ENCODE data around the gene GTPBP1.

GTPBP1 gene

DNA sequence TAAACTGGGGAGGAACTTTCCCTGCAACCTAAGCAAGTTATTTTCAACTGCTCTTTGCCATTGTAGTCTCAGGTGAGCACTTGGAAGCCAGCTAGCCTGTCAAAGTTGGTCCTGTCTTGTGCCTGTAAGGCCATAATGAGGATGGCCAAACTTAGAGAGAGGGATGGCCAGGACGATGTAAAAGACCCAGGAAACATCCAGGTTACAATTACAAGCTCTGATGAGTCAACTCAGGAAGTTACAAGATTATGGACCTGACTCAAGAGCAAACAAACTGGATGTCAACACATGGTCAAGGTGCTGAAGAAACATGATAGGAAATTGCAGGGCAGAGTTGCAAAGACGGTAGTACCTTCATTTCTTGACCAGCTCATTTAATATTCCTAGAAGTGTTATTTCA, 1.6 kb downstream of the GTPBP1 start:
- H2AK5ac ChIP-seq (ENCODE audit: low read length) = no peak overlapping the region
- H3K56ac ChIP-seq (ENCODE audit: low read length) = peak overlapping the region; percentile 38
- peak overlapping the region; percentile 82 for H3K9ac ChIP-seq (ENCODE audit: low read length)
- H3K27me3 ChIP-seq (ENCODE audit: insufficient read depth, low read length, poor library complexity) = no peaks in the 10 kb centered on the region
- H2BK5ac ChIP-seq (ENCODE audit: low read length) = no peak overlapping the region
- H4K5ac ChIP-seq (ENCODE audit: low read length) = no peak overlapping the region
- H3K36me3 ChIP-seq (ENCODE audit: control insufficient read depth, insufficient read depth, low read length) = no peaks in the 10 kb centered on the region
- peaks cover 13% of the 10 kb centered on the region for H3K79me1 ChIP-seq (ENCODE audit: low read length)
- H2BK15ac ChIP-seq (replicated peaks; ENCODE audit: low read depth) = no peak overlapping the region
- H3K4ac ChIP-seq (ENCODE audit: low read depth, low read length) = no peak overlapping the region
- peaks cover 18% of the 10 kb centered on the region for H3K4me1 ChIP-seq (ENCODE audit: control insufficient read depth, low read depth, low read length)
- H3K4me2 ChIP-seq (ENCODE audit: low read length) = peak overlapping the region; percentile 25
- no peak overlapping the region for H3K18ac ChIP-seq (ENCODE audit: low read length)
- H3K27ac ChIP-seq (ENCODE audit: low read depth, low read length) = no peak overlapping the region
- no peak overlapping the region for H3K23ac ChIP-seq (ENCODE audit: low read length)
- peaks cover 47% of the 10 kb centered on the region for H3K79me2 ChIP-seq (ENCODE audit: control insufficient read depth, insufficient read depth, low read length)
- H2BK120ac ChIP-seq (ENCODE audit: low read depth, low read length) = no peak overlapping the region
- no CpG with 5 or more reads among the region's 2 CpGs for WGBS (ENCODE audit: extremely low coverage, insufficient coverage, low lambda C conversion rate)
- H3K4me3 ChIP-seq (ENCODE audit: low read length) = no peak overlapping the region
- no peak overlapping the region for H4K8ac ChIP-seq (ENCODE audit: low read depth, low read length)
- peak; percentile 55 for DNase-seq

DNA sequence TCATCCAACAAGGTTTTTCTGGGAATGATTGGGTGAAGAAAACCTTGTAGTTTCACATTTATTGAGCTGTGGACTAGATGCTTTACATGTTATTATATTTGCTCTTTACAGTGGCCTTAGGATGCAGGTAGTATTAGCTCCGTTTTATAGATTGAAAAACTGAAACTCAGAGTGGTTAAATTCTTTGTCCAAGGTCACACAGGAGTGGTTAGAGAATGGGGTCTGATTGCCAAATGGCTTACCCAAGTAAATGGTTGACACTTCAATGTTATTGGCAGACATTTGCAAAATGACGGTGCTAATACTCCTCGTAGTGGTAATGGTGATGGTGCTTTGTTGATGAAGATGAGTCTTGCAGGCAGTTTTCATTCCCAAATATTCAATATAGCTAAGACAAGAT, 2.2 kb downstream of the GTPBP1 start:
- DNase-seq = no peak
- H3K23ac ChIP-seq (ENCODE audit: low read length) = no peak overlapping the region
- H3K79me2 ChIP-seq (ENCODE audit: control insufficient read depth, insufficient read depth, low read length) = peaks cover 53% of the 10 kb centered on the region
- peaks cover 23% of the 10 kb centered on the region for H3K4me1 ChIP-seq (ENCODE audit: control insufficient read depth, low read depth, low read length)
- H3K27ac ChIP-seq (ENCODE audit: low read depth, low read length) = no peak overlapping the region
- H3K4me3 ChIP-seq (ENCODE audit: low read length) = no peak overlapping the region
- H3K36me3 ChIP-seq (ENCODE audit: control insufficient read depth, insufficient read depth, low read length) = no peaks in the 10 kb centered on the region
- H3K56ac ChIP-seq (ENCODE audit: low read length) = no peak overlapping the region
- H2BK120ac ChIP-seq (ENCODE audit: low read depth, low read length) = no peak overlapping the region
- H3K9ac ChIP-seq (ENCODE audit: low read length) = no peak overlapping the region
- no peak overlapping the region for H4K8ac ChIP-seq (ENCODE audit: low read depth, low read length)
- no peak overlapping the region for H2BK5ac ChIP-seq (ENCODE audit: low read length)
- no peaks in the 10 kb centered on the region for H3K27me3 ChIP-seq (ENCODE audit: insufficient read depth, low read length, poor library complexity)
- H2BK15ac ChIP-seq (replicated peaks; ENCODE audit: low read depth) = no peak overlapping the region
- no peak overlapping the region for H4K5ac ChIP-seq (ENCODE audit: low read length)
- WGBS (ENCODE audit: extremely low coverage, insufficient coverage, low lambda C conversion rate) = no CpG with 5 or more reads among the region's 3 CpGs
- no peak overlapping the region for H3K18ac ChIP-seq (ENCODE audit: low read length)
- H3K4me2 ChIP-seq (ENCODE audit: low read length) = no peak overlapping the region
- H3K4ac ChIP-seq (ENCODE audit: low read depth, low read length) = no peak overlapping the region
- no peak overlapping the region for H2AK5ac ChIP-seq (ENCODE audit: low read length)
- peaks cover 16% of the 10 kb centered on the region for H3K79me1 ChIP-seq (ENCODE audit: low read length)

DNA sequence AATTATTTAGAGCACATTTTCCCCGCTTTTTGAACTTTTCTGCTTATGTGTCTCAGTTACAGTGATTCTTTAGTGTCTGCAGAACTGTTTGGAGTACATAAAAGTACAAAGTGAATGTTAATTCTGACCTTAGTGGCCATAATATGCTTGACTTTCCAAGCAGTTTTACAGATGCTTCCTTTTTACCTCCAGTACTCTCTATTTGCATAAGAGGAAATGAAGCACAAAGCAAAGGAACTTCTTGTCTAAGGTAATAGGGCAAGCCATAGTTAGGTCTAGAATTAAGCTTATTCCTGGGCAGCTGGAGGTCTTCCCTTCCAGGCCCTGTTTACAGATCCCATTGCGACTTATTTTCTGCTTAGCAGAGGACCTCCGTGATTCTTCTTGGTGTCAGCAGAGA, 3.6 kb downstream of the GTPBP1 start:
- WGBS (ENCODE audit: extremely low coverage, insufficient coverage, low lambda C conversion rate) = no CpG with 5 or more reads among the region's 3 CpGs
- peaks cover 21% of the 10 kb centered on the region for H3K79me1 ChIP-seq (ENCODE audit: low read length)
- no peak overlapping the region for H3K4me3 ChIP-seq (ENCODE audit: low read length)

DNA sequence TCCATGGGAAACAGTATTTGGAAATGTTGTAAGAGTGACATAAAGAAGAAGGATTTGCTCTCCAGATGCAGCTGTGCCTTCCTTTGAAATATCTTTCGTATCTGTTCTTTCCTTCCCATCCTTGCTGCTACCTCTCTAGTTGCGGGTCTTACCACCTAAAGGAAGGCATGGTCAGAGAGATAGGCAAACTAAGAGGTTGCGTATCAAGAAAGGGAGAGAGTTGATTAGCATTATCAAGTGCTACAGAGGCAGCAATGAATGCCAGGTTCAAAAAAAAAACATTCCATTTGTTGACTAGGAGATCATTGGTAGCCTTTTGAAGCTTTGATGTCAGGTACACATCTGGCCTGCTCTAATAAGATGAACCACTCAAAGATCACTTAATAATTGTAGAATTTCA, 4.6 kb downstream of the GTPBP1 start:
- H3K79me2 ChIP-seq (ENCODE audit: control insufficient read depth, insufficient read depth, low read length) = peaks cover 75% of the 10 kb centered on the region
- H3K36me3 ChIP-seq (ENCODE audit: control insufficient read depth, insufficient read depth, low read length) = no peaks in the 10 kb centered on the region
- no peak overlapping the region for H2BK120ac ChIP-seq (ENCODE audit: low read depth, low read length)
- H3K27me3 ChIP-seq (ENCODE audit: insufficient read depth, low read length, poor library complexity) = no peaks in the 10 kb centered on the region
- H2BK5ac ChIP-seq (ENCODE audit: low read length) = no peak overlapping the region
- H3K4ac ChIP-seq (ENCODE audit: low read depth, low read length) = no peak overlapping the region
- H3K4me1 ChIP-seq (ENCODE audit: control insufficient read depth, low read depth, low read length) = peaks cover 37% of the 10 kb centered on the region
- H3K18ac ChIP-seq (ENCODE audit: low read length) = no peak overlapping the region
- H2BK15ac ChIP-seq (replicated peaks; ENCODE audit: low read depth) = no peak overlapping the region
- H3K4me3 ChIP-seq (ENCODE audit: low read length) = no peak overlapping the region
- H3K79me1 ChIP-seq (ENCODE audit: low read length) = peaks cover 31% of the 10 kb centered on the region
- H3K56ac ChIP-seq (ENCODE audit: low read length) = no peak overlapping the region
- H4K8ac ChIP-seq (ENCODE audit: low read depth, low read length) = no peak overlapping the region
- no peak overlapping the region for H2AK5ac ChIP-seq (ENCODE audit: low read length)
- no peak overlapping the region for H3K27ac ChIP-seq (ENCODE audit: low read depth, low read length)
- no CpG with 5 or more reads among the region's 3 CpGs for WGBS (ENCODE audit: extremely low coverage, insufficient coverage, low lambda C conversion rate)
- no peak overlapping the region for H4K5ac ChIP-seq (ENCODE audit: low read length)
- no peak overlapping the region for H3K23ac ChIP-seq (ENCODE audit: low read length)
- H3K9ac ChIP-seq (ENCODE audit: low read length) = no peak overlapping the region
- DNase-seq = no peak
- no peak overlapping the region for H3K4me2 ChIP-seq (ENCODE audit: low read length)

More for the DNA sequence above, 3.6 kb downstream of the GTPBP1 start:
- Histone ChIP-seq H2BK5ac (ENCODE audit: low read length) (no peak overlapping the region), H3K23ac (ENCODE audit: low read length) (no peak overlapping the region), H3K9ac (ENCODE audit: low read length) (no peak overlapping the region), H3K56ac (ENCODE audit: low read length) (peak overlapping the region; percentile 26), H3K27ac (ENCODE audit: low read depth, low read length) (no peak overlapping the region), H3K4me2 (ENCODE audit: low read length) (no peak overlapping the region), H2BK15ac (replicated peaks; ENCODE audit: low read depth) (no peak overlapping the region), H3K27me3 (ENCODE audit: insufficient read depth, low read length, poor library complexity) (no peaks in the 10 kb centered on the region), H3K79me2 (ENCODE audit: control insufficient read depth, insufficient read depth, low read length) (peaks cover 64% of the 10 kb centered on the region), H2BK120ac (ENCODE audit: low read depth, low read length) (no peak overlapping the region), H4K8ac (ENCODE audit: low read depth, low read length) (no peak overlapping the region), H3K18ac (ENCODE audit: low read length) (no peak overlapping the region), H3K36me3 (ENCODE audit: control insufficient read depth, insufficient read depth, low read length) (no peaks in the 10 kb centered on the region), H3K4me1 (ENCODE audit: control insufficient read depth, low read depth, low read length) (peaks cover 33% of the 10 kb centered on the region), H3K4ac (ENCODE audit: low read depth, low read length) (no peak overlapping the region), H4K5ac (ENCODE audit: low read length) (no peak overlapping the region), H2AK5ac (ENCODE audit: low read length) (no peak overlapping the region)
- no peak for DNase-seq

DNA sequence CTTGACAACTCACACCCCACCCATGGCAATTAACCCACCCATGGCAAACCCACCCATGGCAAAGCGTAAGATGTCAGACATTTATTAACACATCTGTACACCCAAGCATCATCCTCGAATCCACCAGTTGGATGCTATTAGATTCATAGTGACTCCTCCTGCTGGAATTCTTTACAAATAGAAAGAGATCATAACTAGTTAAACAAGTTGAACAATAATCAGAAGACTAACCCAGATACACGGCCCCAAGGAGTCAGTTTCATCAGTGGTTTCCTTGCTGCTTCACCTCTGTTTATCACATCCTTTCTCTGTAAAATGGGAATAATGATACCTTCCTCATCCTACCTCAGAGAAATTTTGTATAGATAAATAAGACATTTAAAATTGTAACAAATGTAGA, 5.1 kb downstream of the GTPBP1 start:
- no peaks in the 10 kb centered on the region for H3K36me3 ChIP-seq (ENCODE audit: control insufficient read depth, insufficient read depth, low read length)
- H2AK5ac ChIP-seq (ENCODE audit: low read length) = no peak overlapping the region
- H3K4me3 ChIP-seq (ENCODE audit: low read length) = no peak overlapping the region
- H3K18ac ChIP-seq (ENCODE audit: low read length) = no peak overlapping the region
- no peak overlapping the region for H4K8ac ChIP-seq (ENCODE audit: low read depth, low read length)
- H3K79me2 ChIP-seq (ENCODE audit: control insufficient read depth, insufficient read depth, low read length) = peaks cover 79% of the 10 kb centered on the region
- no peak overlapping the region for H4K5ac ChIP-seq (ENCODE audit: low read length)
- H3K27ac ChIP-seq (ENCODE audit: low read depth, low read length) = no peak overlapping the region
- no peak overlapping the region for H2BK5ac ChIP-seq (ENCODE audit: low read length)
- DNase-seq = no peak
- no peak overlapping the region for H3K4me2 ChIP-seq (ENCODE audit: low read length)
- H3K23ac ChIP-seq (ENCODE audit: low read length) = no peak overlapping the region
- H3K79me1 ChIP-seq (ENCODE audit: low read length) = peaks cover 36% of the 10 kb centered on the region
- no peaks in the 10 kb centered on the region for H3K27me3 ChIP-seq (ENCODE audit: insufficient read depth, low read length, poor library complexity)
- H3K4me1 ChIP-seq (ENCODE audit: control insufficient read depth, low read depth, low read length) = peaks cover 37% of the 10 kb centered on the region
- H3K56ac ChIP-seq (ENCODE audit: low read length) = no peak overlapping the region
- no peak overlapping the region for H2BK120ac ChIP-seq (ENCODE audit: low read depth, low read length)
- H3K4ac ChIP-seq (ENCODE audit: low read depth, low read length) = no peak overlapping the region
- no CpG with 5 or more reads among the region's 3 CpGs for WGBS (ENCODE audit: extremely low coverage, insufficient coverage, low lambda C conversion rate)
- no peak overlapping the region for H3K9ac ChIP-seq (ENCODE audit: low read length)
- H2BK15ac ChIP-seq (replicated peaks; ENCODE audit: low read depth) = no peak overlapping the region

DNA sequence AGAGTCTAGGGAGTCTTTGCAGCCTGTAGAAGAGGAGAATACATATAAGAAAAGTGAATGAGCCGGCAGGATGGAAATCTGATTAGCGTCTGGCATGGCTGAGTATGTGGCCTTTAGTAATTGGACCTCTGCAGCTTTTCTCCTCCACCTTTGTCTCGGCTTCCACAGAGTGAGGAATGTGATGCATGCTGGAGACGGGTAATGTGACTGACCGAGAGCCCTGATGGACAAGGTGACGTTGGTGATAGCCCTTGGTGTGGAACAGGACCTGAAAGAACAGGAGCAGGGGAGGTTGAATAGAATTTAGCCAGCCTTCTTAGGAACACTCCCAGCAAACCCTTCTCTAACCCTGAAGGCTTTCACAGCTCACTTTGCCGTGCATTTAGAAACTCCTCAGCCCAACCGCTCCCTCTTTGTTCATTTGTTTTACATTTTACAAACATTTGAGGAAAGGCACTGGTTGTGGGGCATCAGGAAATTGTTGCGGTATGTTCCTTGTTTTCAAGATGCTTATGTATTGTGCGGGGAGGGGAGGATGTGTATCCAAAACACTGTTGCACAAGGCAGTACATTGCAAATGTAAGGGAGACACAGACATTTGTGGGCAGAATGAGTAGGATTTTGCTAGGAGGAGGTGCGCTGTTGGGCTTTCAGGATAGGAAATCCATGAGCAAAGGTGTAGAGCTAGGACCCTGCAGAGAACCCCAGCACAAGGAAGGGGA, 6.9 kb downstream of the GTPBP1 start:
- Histone ChIP-seq H2BK120ac (ENCODE audit: low read depth, low read length) (no peak overlapping the region), H3K4me3 (ENCODE audit: low read length) (no peak overlapping the region), H3K27ac (ENCODE audit: low read depth, low read length) (peak overlapping the region; percentile 62), H3K18ac (ENCODE audit: low read length) (peak overlapping the region; percentile 1), H2BK15ac (replicated peaks; ENCODE audit: low read depth) (no peak overlapping the region), H3K79me1 (ENCODE audit: low read length) (peaks cover 37% of the 10 kb centered on the region), H3K4me2 (ENCODE audit: low read length) (peak overlapping the region; percentile 10), H4K5ac (ENCODE audit: low read length) (no peak overlapping the region), H2BK5ac (ENCODE audit: low read length) (peak overlapping the region; percentile 80), H2AK5ac (ENCODE audit: low read length) (peak overlapping the region; percentile 84), H3K4me1 (ENCODE audit: control insufficient read depth, low read depth, low read length) (peaks cover 33% of the 10 kb centered on the region), H3K27me3 (ENCODE audit: insufficient read depth, low read length, poor library complexity) (no peaks in the 10 kb centered on the region), H3K79me2 (ENCODE audit: control insufficient read depth, insufficient read depth, low read length) (peaks cover 62% of the 10 kb centered on the region), H3K56ac (ENCODE audit: low read length) (peak overlapping the region; percentile 85), H3K9ac (ENCODE audit: low read length) (peak overlapping the region; percentile 56), H3K36me3 (ENCODE audit: control insufficient read depth, insufficient read depth, low read length) (peaks cover 1% of the 10 kb centered on the region), H3K23ac (ENCODE audit: low read length) (peak overlapping the region; percentile 48), H3K4ac (ENCODE audit: low read depth, low read length) (no peak overlapping the region), H4K8ac (ENCODE audit: low read depth, low read length) (no peak overlapping the region)
- no CpG with 5 or more reads among the region's 11 CpGs for WGBS (ENCODE audit: extremely low coverage, insufficient coverage, low lambda C conversion rate)
- DNase-seq = peak; percentile 96

Data from mesendoderm (in vitro differentiated cells).